NCI-H774 (cell line): ENCODE results near the gene TMC3.

Experiments used
- DNase-seq: peaks from one replicate; lab custom pipeline; 2025; lab: John Stamatoyannopoulos, UW

The TMC3 gene

GRCh38 chr15:81322676-81323253 lies 51.2 kb downstream of the TMC3 start:
- no peak for DNase-seq

- no peak for DNase-seq
Observed at GRCh38 chr15:81321667-81322066, 52.3 kb downstream of the TMC3 start.

DNA sequence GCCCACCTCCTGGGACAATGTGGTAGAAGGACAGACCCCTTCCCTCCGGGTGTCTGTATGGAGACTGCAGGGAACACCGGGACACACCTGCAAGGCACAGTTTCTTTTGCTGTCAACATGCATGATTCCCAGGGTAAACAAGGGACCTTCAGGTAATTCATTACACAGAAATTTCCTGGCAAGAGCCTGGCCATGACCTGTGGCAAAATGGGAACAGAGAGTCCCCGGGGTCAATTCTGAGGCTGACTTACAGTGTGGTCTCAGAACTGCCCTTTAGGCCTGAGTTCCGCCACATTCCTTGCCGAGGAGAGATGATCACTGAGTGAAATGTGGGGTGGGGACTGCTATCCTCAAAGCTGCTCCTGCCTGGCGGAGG lies 56.4 kb downstream of the TMC3 start:
- DNase-seq = no peak

DNA sequence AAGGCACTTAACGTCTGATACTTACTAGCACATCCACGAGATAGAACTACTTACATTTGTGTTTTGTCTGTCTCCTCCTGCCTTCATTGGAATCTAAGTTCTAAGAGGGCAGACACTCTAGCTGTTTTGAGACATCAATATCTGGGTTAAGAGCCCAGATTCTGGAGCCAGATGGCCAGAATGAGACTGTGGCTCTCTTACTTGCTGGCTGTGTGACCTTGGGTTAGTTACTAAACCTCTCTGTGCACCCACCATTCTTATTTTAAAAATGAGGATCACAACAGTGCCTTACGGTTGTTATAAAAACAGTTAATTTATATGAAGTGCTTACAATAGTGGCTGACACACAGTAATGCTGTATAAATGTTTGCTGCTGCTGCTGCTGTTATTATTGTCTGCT lies 57.7 kb downstream of the TMC3 start:
- no peak for DNase-seq

DNA sequence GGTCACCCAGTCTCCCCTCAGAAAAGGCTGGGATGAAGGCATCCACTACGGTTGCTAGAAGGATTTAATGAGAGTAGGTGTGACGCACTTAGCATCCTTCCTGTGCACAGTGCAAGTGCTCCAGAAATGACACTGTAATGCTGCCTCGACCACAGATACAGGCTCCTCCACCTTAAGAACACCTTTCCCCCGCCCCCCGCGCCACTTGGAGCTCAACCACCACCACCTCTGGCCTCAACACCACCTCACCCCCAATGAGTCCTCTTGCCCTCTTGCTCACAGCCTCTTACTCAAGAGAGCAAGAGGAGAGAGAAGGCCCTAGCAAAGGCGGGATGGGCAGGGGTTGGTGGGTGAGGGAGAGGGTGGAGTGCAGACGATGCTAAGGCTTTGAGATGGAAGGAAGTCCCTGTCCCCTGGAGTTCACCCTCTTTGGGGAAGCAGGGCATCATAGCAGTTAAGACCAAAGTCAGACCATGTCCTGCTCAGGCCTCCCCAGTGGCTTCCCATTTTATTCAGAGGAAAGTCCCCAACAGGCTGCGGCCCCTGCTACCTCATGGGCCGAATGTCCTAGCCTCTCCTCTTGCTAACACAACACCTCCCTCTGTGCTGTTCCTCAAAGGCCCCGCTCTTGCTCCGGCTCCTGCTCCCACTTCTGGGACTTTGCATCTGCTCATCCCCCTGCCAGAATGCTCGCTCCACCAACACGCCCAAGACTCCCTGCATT lies 58.4 kb downstream of the TMC3 start:
- no peak for DNase-seq

GRCh38 chr15:81314378-81314777 lies 59.6 kb downstream of the TMC3 start:
- no peak for DNase-seq

DNA sequence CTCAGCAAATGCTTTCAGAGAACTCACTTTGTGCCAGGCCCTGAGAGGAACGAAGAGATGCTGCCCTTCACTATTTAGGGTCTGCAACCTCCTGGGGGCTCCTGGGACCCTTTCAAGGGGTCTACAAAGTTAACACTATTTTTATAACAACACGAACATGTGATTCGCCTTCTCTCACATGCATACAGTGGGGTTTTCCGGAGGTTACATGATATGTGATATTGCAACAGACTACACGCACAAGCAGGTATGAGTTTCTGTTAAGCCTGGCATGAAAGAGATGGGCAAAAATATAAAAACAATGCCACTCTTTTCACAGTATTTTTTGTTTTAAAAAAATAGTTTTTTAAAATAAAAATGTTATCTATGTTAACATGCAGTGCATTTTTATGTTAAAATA lies 60.3 kb downstream of the TMC3 start:
- no peak for DNase-seq

- no peak for DNase-seq
Observed at GRCh38 chr15:81312790-81313543, 61.0 kb downstream of the TMC3 start.

GRCh38 chr15:81311752-81312464 lies 62.1 kb downstream of the TMC3 start:
- no peak for DNase-seq

- no peak for DNase-seq
Observed at GRCh38 chr15:81310480-81310879, 63.5 kb downstream of the TMC3 start.

GRCh38 chr15:81309647-81310450 lies 64.2 kb downstream of the TMC3 start:
- no peak for DNase-seq

GRCh38 chr15:81308260-81308659 lies 65.8 kb downstream of the TMC3 start:
- DNase-seq = no peak

- DNase-seq = no peak
Observed at GRCh38 chr15:81304226-81304625, 69.8 kb downstream of the TMC3 start.

DNA sequence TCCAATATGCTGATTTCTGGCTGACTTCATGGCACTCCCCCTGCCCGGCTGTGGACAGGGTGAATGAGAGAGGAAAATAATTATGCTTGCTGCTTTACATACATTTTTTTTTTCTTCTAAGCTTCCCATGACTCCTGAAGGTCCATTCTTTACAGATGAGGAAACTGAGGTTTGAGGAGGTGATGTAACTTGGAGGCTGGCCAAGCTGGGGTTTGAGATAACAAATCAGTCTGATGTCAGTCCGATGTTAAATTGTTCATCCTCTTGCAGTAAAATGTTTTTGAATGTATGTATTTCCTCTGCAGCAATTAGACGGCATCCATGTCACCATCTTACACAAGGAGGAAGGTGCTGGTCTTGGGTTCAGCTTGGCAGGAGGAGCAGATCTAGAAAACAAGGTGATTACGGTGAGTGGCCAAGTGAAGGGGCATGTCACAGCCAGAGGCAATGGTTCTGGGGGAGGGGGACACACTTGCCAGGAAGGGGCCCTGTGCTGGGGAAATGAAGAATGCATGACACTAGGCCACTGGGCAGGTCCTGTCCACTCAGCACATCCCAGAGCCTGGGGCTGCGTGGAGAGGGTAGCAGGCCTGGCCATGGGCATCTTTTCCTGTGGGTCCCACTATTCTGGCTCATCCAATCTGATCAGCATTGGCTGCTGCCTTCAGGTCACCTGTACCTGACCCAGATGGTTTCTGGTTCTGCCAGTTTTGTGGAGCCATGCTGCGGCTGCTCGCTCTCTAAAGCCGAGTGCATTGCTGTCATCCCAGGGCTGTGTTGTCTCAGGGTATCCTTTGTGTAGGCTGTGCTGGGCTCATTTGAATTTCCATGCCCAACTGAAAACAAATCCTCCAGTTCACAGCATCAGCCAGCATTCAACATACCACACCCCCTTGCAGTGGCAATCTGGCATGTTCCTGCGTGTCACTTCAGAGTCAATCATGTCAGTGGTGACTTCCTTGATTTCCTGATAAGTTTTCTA lies 70.5 kb downstream of the TMC3 start:
- DNase-seq = no peak

DNA sequence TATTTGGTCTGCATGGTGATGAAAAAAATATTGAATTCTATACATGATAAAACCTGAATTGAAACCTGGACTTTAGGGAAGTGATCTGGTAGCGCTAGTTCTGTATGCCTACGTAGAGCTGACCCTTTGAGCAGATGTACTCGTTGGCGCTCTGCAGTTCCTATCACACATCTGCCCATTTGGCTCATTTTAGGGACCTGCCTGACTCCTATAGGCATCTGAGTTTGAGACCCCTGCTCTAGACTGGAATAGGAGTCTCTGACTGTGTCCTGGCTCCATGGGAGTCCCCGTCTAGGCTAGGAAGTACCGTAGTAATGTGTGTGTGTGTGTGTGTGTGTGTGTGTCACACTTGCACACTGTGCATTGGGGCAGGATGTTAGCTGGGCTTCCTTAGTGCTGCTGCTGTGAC lies 71.3 kb downstream of the TMC3 start:
- no peak for DNase-seq

DNA sequence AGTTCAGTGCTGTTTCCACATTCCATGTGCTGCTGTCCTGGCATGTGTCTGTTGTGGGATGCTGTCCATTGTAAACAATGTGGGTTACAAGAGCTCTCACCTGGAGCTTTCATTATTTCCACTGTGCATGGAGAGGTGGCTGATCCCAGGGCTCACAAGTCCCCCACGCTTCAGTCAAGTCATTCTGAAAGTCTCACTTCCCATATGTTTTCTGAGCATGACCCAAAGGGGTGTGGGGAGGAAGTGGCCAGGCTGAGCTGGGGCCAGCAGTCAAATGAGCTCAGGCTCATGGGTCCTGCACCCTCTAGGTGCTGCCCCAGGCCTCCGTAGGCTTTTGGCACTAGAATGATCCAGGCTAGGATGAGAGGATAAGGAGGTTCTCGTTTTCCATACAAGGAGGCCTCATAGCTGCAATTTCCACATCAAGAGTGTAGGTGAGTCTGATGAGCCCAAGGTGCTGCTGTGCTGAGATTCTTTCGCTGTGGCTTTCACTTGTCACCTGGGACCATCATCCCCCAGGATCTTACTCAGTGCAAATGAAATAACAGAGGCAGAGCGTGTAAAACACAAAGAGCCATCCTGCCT lies 72.1 kb downstream of the TMC3 start:
- DNase-seq = no peak

- DNase-seq = no peak
Observed at GRCh38 chr15:81301385-81301784, 72.6 kb downstream of the TMC3 start.

DNA sequence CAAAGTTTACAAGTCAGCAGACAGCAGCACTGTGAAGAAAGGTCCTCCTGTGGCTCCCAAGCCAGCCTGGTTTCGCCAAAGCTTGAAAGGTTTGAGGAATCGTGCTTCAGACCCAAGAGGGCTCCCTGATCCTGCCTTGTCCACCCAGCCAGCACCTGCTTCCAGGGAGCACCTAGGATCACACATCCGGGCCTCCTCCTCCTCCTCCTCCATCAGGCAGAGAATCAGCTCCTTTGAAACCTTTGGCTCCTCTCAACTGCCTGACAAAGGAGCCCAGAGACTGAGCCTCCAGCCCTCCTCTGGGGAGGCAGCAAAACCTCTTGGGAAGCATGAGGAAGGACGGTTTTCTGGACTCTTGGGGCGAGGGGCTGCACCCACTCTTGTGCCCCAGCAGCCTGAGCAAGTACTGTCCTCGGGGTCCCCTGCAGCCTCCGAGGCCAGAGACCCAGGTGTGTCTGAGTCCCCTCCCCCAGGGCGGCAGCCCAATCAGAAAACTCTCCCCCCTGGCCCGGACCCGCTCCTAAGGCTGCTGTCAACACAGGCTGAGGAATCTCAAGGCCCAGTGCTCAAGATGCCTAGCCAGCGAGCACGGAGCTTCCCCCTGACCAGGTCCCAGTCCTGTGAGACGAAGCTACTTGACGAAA lies 74.3 kb downstream of the TMC3 start:
- DNase-seq = no peak

DNA sequence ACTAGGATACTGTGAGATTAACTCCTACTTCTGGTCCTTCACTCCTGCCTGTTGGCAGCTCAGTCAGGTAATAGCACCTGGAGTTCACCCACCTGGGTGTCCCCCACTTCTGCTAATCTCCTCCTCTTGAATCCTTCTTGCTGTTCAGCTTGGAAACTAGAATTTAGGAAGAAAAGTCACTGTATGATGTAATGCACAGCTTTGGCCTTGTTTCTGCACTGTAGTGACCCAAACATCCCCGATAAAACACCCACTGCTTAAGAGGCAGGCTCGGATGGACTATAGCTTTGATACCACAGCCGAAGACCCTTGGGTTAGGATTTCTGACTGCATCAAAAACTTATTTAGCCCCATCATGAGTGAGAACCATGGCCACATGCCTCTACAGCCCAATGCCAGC lies 74.9 kb downstream of the TMC3 start:
- no peak for DNase-seq

- no peak for DNase-seq
Observed at GRCh38 chr15:81298611-81299010, 75.4 kb downstream of the TMC3 start.
